ENCODE data around the gene TRIP13.
"Not testable (repeated sequence)": the region's sequence is repeated elsewhere in the genome, so short reads cannot be mapped to it uniquely, and the experiment has no call there.

The TRIP13 gene

GRCh38 chr5:935510-936084, 42.9 kb downstream of the TRIP13 start:
- no peak overlapping the region for H3K4me3 ChIP-seq (ENCODE audit: low read depth, low read length)
- DNase-seq (ENCODE audit: low read depth, low spot score) = no peak
- no peak for TF ChIP-seq CTCF (IDR thresholded peaks at IDR 0.05; ENCODE audit: low read depth, low read length)
- in situ Hi-C loops (cut with HindIII; ENCODE audit: low sequenced_read_pairs) = no loop called here

- in situ Hi-C loops (cut with HindIII; ENCODE audit: low sequenced_read_pairs) = no loop called here
- H3K4me3 ChIP-seq (ENCODE audit: low read depth, low read length) = no peak overlapping the region
- no peak for DNase-seq (ENCODE audit: low read depth, low spot score)
- no peak for TF ChIP-seq CTCF (IDR thresholded peaks at IDR 0.05; ENCODE audit: low read depth, low read length)
These were observed 43.8 kb downstream of the TRIP13 start for GRCh38 chr5:936149-937144.

- no peak for DNase-seq (ENCODE audit: low read depth, low spot score)
- in situ Hi-C loops (cut with HindIII; ENCODE audit: low sequenced_read_pairs) = no loop called here
These were observed 44.7 kb downstream of the TRIP13 start for GRCh38 chr5:937151-937924.

GRCh38 chr5:939368-939767, 46.7 kb downstream of the TRIP13 start:
- no peak for TF ChIP-seq CTCF (IDR thresholded peaks at IDR 0.05; ENCODE audit: low read depth, low read length)
- DNase-seq (ENCODE audit: low read depth, low spot score) = no peak
- in situ Hi-C loops (cut with HindIII; ENCODE audit: low sequenced_read_pairs) = no loop called here
- H3K4me3 ChIP-seq (ENCODE audit: low read depth, low read length) = no peak overlapping the region

More at GRCh38 chr5:937151-937924, 44.7 kb downstream of the TRIP13 start:
- H3K4me3 ChIP-seq (ENCODE audit: low read depth, low read length) = no peak overlapping the region
- no peak for TF ChIP-seq CTCF (IDR thresholded peaks at IDR 0.05; ENCODE audit: low read depth, low read length)

- DNase-seq (ENCODE audit: low read depth, low spot score); in situ Hi-C loops (cut with HindIII; ENCODE audit: low sequenced_read_pairs); H3K4me3 ChIP-seq (ENCODE audit: low read depth, low read length): not testable (repeated sequence)
These were observed 48.1 kb downstream of the TRIP13 start for GRCh38 chr5:940741-941140.

- in situ Hi-C loops (cut with HindIII; ENCODE audit: low sequenced_read_pairs) = no loop called here
- no peak for TF ChIP-seq CTCF (IDR thresholded peaks at IDR 0.05; ENCODE audit: low read depth, low read length)
- DNase-seq (ENCODE audit: low read depth, low spot score) = no peak
- H3K4me3 ChIP-seq (ENCODE audit: low read depth, low read length) = no peak overlapping the region
These were observed 50.7 kb downstream of the TRIP13 start for GRCh38 chr5:943201-943917.

Data from astrocyte of the spinal cord (primary cell).